Breast epithelium (tissue), 3 donors: ENCODE results near the gene DDRGK1.

Experiments used
- POLR2A ChIP-seq: fragments of 450-650 bp; IDR thresholded peaks from one replicate; pipeline ENCODE4 v1.6.1; 2016; ENCODE audit warnings: antibody characterized with exemption, mild to moderate bottlenecking, moderate library complexity
- POLR2AphosphoS5 ChIP-seq, 3 donors: sonication (generic); formaldehyde crosslinking; IDR thresholded peaks; one replicate each; pipeline ENCODE4 v1.6.1; 2017; ENCODE audit warnings: antibody characterized with exemption in 3 of 3
- TF ChIP-seq, protein P1 (sequence below), 3 donors: fragments of 450-650 bp; IDR thresholded peaks; one replicate each; pipeline ENCODE4 v1.5.1; 2016 to 2017; ENCODE audit warnings: antibody characterized with exemption in 3 of 3, mild to moderate bottlenecking in 3 of 3, moderate library complexity in 3 of 3

DNA sequence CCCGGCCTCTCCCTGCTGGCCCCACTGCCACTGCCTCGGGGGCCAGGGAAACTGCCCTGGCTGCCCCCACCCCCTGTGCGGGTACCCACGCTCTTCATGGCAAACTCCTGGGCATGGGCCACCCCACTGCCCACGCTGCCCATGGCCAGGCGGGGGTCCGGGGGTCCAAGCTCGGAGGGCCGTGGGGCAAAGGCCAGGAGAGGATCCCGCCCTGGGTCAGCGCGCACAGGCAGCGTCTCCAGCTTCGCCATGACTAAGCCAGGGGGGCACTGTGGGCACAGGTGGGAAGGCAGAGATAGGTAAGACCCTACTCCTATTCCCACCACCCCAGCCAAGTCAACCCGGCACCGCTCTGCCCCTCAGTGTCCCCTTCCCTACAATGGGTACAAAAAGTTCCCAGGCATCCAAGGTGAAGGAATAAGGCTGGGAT, 37.6 kb downstream of the DDRGK1 start:
- TF ChIP-seq, protein P1, sequence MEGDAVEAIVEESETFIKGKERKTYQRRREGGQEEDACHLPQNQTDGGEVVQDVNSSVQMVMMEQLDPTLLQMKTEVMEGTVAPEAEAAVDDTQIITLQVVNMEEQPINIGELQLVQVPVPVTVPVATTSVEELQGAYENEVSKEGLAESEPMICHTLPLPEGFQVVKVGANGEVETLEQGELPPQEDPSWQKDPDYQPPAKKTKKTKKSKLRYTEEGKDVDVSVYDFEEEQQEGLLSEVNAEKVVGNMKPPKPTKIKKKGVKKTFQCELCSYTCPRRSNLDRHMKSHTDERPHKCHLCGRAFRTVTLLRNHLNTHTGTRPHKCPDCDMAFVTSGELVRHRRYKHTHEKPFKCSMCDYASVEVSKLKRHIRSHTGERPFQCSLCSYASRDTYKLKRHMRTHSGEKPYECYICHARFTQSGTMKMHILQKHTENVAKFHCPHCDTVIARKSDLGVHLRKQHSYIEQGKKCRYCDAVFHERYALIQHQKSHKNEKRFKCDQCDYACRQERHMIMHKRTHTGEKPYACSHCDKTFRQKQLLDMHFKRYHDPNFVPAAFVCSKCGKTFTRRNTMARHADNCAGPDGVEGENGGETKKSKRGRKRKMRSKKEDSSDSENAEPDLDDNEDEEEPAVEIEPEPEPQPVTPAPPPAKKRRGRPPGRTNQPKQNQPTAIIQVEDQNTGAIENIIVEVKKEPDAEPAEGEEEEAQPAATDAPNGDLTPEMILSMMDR (IDR thresholded peaks at IDR 0.05): no peak
- TF ChIP-seq POLR2A: no peak
- TF ChIP-seq POLR2AphosphoS5 (IDR thresholded peaks at IDR 0.05): no peak
